ENCODE results near the gene EDAR. TPM values are rescaled to one million over a fixed set of nuclear protein-coding genes. Genes with fewer than 3 reads are reported as not detected.

Gene EDAR
- total and polyA plus RNA-seq, 3 experiments from 2014 or later = 0.07 to 0.64 (median 0.16) TPM

- Histone ChIP-seq H3K36me3 (ENCODE audit: insufficient read depth, low read length) (no peaks in the 10 kb centered on the region), H3K27me3 (ENCODE audit: insufficient read depth, low read length, poor library complexity, severe bottlenecking) (no peaks in the 10 kb centered on the region), H3K9me3 (ENCODE audit: low read length) (no peaks in the 10 kb centered on the region), H3K4me3 (ENCODE audit: low read length) (no peak overlapping the region), H3K4me1 (ENCODE audit: insufficient read depth, low read length) (peaks cover 71% of the 10 kb centered on the region), H3K27ac (ENCODE audit: low read depth, low read length) (no peak overlapping the region)
- Mint-ChIP-seq H3K9me3 (no peaks in the 10 kb centered on the region), H3K36me3 (no peaks in the 10 kb centered on the region), H3K27me3 (peaks cover 2 to 3% of the 10 kb centered on the region in 2 donors), H3K4me1 (peaks cover 42 to 51% (median 48%) of the 10 kb centered on the region in 3 donors), H3K27ac (no peak overlapping the region), H3K4me3 (no peak overlapping the region)
- DNase-seq = no peak
- ChIA-PET CTCF (no interaction called here), POLR2A (no interaction called here)
These were observed 27.2 kb downstream of the EDAR start for GRCh38 chr2:108961796-108962195.

GRCh38 chr2:108960006-108960405 is 29.0 kb downstream of the EDAR start:
- H3K9me3 ChIP-seq (ENCODE audit: low read length) = no peaks in the 10 kb centered on the region
- peak overlapping the region in 1 of 7 donors; percentile 5 for H3K4me3 Mint-ChIP-seq
- POLR2A ChIA-PET = no interaction called here
- H3K27me3 ChIP-seq (ENCODE audit: insufficient read depth, low read length, poor library complexity, severe bottlenecking) = no peaks in the 10 kb centered on the region
- no peaks in the 10 kb centered on the region for H3K36me3 Mint-ChIP-seq
- peaks cover 27 to 33% (median 31%) of the 10 kb centered on the region in 3 donors for H3K4me1 Mint-ChIP-seq
- no peaks in the 10 kb centered on the region for H3K36me3 ChIP-seq (ENCODE audit: insufficient read depth, low read length)
- H3K27ac ChIP-seq (ENCODE audit: low read depth, low read length) = no peak overlapping the region
- H3K4me1 ChIP-seq (ENCODE audit: insufficient read depth, low read length) = peaks cover 55% of the 10 kb centered on the region
- CTCF ChIA-PET = interaction anchor here (0.5 to 1.5 kb wide), 2 partner anchors 31 to 319 kb away, joined by 4 read pairs; no protein-coding TSS in a partner anchor
- DNase-seq = no peak
- H3K4me3 ChIP-seq (ENCODE audit: low read length) = no peak overlapping the region
- no peak overlapping the region for H3K27ac Mint-ChIP-seq
- peaks cover 0 to 3% of the 10 kb centered on the region in 2 donors for H3K27me3 Mint-ChIP-seq
- no peaks in the 10 kb centered on the region for H3K9me3 Mint-ChIP-seq

- peaks cover 0 to 3% of the 10 kb centered on the region in 2 donors for H3K27me3 Mint-ChIP-seq
- peaks cover 0 to 1% (median 0%) of the 10 kb centered on the region in 5 donors for H3K9me3 Mint-ChIP-seq
- no peaks in the 10 kb centered on the region for H3K36me3 Mint-ChIP-seq
- H3K4me1 ChIP-seq (ENCODE audit: insufficient read depth, low read length) = peaks cover 49% of the 10 kb centered on the region
- H3K27me3 ChIP-seq (ENCODE audit: insufficient read depth, low read length, poor library complexity, severe bottlenecking) = no peaks in the 10 kb centered on the region
- ChIA-PET CTCF (interaction anchor here (0.5 to 1.5 kb wide), 2 partner anchors 31 to 320 kb away, joined by 4 read pairs; no protein-coding TSS in a partner anchor), POLR2A (no interaction called here)
- H3K4me1 Mint-ChIP-seq = peaks cover 21 to 27% (median 25%) of the 10 kb centered on the region in 3 donors
- no peak overlapping the region for H3K4me3 Mint-ChIP-seq
- H3K36me3 ChIP-seq (ENCODE audit: insufficient read depth, low read length) = no peaks in the 10 kb centered on the region
- H3K27ac ChIP-seq (ENCODE audit: low read depth, low read length) = no peak overlapping the region
- H3K27ac Mint-ChIP-seq = no peak overlapping the region
- no peaks in the 10 kb centered on the region for H3K9me3 ChIP-seq (ENCODE audit: low read length)
- no peak for DNase-seq
- no peak overlapping the region for H3K4me3 ChIP-seq (ENCODE audit: low read length)
These were observed 29.6 kb downstream of the EDAR start for GRCh38 chr2:108959401-108959800.

- Mint-ChIP-seq H3K27ac (peak overlapping the region in 1 of 8 donors; percentile 8), H3K4me1 (peaks cover 17 to 22% (median 21%) of the 10 kb centered on the region in 3 donors)
- H3K4me3 ChIP-seq (ENCODE audit: low read length) = no peak overlapping the region
These were observed 30.2 kb downstream of the EDAR start for GRCh38 chr2:108958632-108959341.

GRCh38 chr2:108958002-108958401 is 31.0 kb downstream of the EDAR start:
- peaks cover 3% of the 10 kb centered on the region in 2 donors for H3K27me3 Mint-ChIP-seq
- CTCF ChIA-PET = interaction anchor here (0.8 kb wide), 1 partner anchor 171 kb away, joined by 3 read pairs; the partner anchor contains the start of gene SH3RF3
- Histone ChIP-seq H3K27ac (ENCODE audit: low read depth, low read length) (no peak overlapping the region), H3K4me3 (ENCODE audit: low read length) (no peak overlapping the region), H3K27me3 (ENCODE audit: insufficient read depth, low read length, poor library complexity, severe bottlenecking) (no peaks in the 10 kb centered on the region), H3K4me1 (ENCODE audit: insufficient read depth, low read length) (peaks cover 37% of the 10 kb centered on the region), H3K9me3 (ENCODE audit: low read length) (no peaks in the 10 kb centered on the region), H3K36me3 (ENCODE audit: insufficient read depth, low read length) (no peaks in the 10 kb centered on the region)
- H3K9me3 Mint-ChIP-seq = peaks cover 4 to 9% (median 7%) of the 10 kb centered on the region in 5 donors
- no peak overlapping the region for H3K27ac Mint-ChIP-seq
- peaks cover 0 to 5% (median 0%) of the 10 kb centered on the region in 3 donors for H3K36me3 Mint-ChIP-seq
- peak overlapping the region in 1 of 7 donors; percentile 34 for H3K4me3 Mint-ChIP-seq
- H3K4me1 Mint-ChIP-seq = peaks cover 13 to 15% (median 15%) of the 10 kb centered on the region in 3 donors
- POLR2A ChIA-PET = no interaction called here
- DNase-seq = peak in 1 of 5 donors; percentile 65

More at GRCh38 chr2:108958632-108959341, 30.2 kb downstream of the EDAR start:
- Histone ChIP-seq H3K27me3 (ENCODE audit: insufficient read depth, low read length, poor library complexity, severe bottlenecking) (no peaks in the 10 kb centered on the region), H3K36me3 (ENCODE audit: insufficient read depth, low read length) (no peaks in the 10 kb centered on the region), H3K27ac (ENCODE audit: low read depth, low read length) (no peak overlapping the region), H3K9me3 (ENCODE audit: low read length) (no peaks in the 10 kb centered on the region), H3K4me1 (ENCODE audit: insufficient read depth, low read length) (peaks cover 43% of the 10 kb centered on the region)
- peaks cover 0 to 3% (median 2%) of the 10 kb centered on the region in 5 donors for H3K9me3 Mint-ChIP-seq
- no peak overlapping the region for H3K4me3 Mint-ChIP-seq
- DNase-seq = no peak
- POLR2A ChIA-PET = no interaction called here
- no peaks in the 10 kb centered on the region for H3K36me3 Mint-ChIP-seq
- CTCF ChIA-PET = interaction anchor here (1.5 kb wide), 1 partner anchor 30 kb away, joined by 4 read pairs; no protein-coding TSS in a partner anchor
- peaks cover 0 to 3% of the 10 kb centered on the region in 2 donors for H3K27me3 Mint-ChIP-seq

- peaks cover 3 to 5% of the 10 kb centered on the region in 2 donors for H3K27me3 Mint-ChIP-seq
- H3K27ac ChIP-seq (ENCODE audit: low read depth, low read length) = no peak overlapping the region
- POLR2A ChIA-PET = no interaction called here
These were observed 32.6 kb downstream of the EDAR start for GRCh38 chr2:108956375-108956774.

GRCh38 chr2:108950369-108951135 is 38.5 kb downstream of the EDAR start:
- no peak overlapping the region for H3K4me3 Mint-ChIP-seq
- H3K27ac Mint-ChIP-seq = no peak overlapping the region
- no peak for DNase-seq
- H3K27ac ChIP-seq (ENCODE audit: low read depth, low read length) = no peak overlapping the region
- H3K9me3 Mint-ChIP-seq = peaks cover 29 to 54% (median 51%) of the 10 kb centered on the region in 5 donors
- no peaks in the 10 kb centered on the region for H3K27me3 ChIP-seq (ENCODE audit: insufficient read depth, low read length, poor library complexity, severe bottlenecking)
- H3K4me1 ChIP-seq (ENCODE audit: insufficient read depth, low read length) = no peaks in the 10 kb centered on the region
- H3K36me3 ChIP-seq (ENCODE audit: insufficient read depth, low read length) = no peaks in the 10 kb centered on the region
- CTCF ChIA-PET = interaction anchor here (1.2 to 1.4 kb wide), 2 partner anchors 11 to 285 kb away, joined by 3 read pairs; no protein-coding TSS in a partner anchor
- POLR2A ChIA-PET = no interaction called here
- no peaks in the 10 kb centered on the region for H3K4me1 Mint-ChIP-seq
- peaks cover 0 to 5% of the 10 kb centered on the region in 2 donors for H3K27me3 Mint-ChIP-seq
- no peaks in the 10 kb centered on the region for H3K9me3 ChIP-seq (ENCODE audit: low read length)
- H3K4me3 ChIP-seq (ENCODE audit: low read length) = no peak overlapping the region
- H3K36me3 Mint-ChIP-seq = peaks cover 3 to 47% (median 3%) of the 10 kb centered on the region in 3 donors

More at GRCh38 chr2:108956375-108956774, 32.6 kb downstream of the EDAR start:
- Histone ChIP-seq H3K4me3 (ENCODE audit: low read length) (no peak overlapping the region), H3K4me1 (ENCODE audit: insufficient read depth, low read length) (peaks cover 32% of the 10 kb centered on the region), H3K36me3 (ENCODE audit: insufficient read depth, low read length) (no peaks in the 10 kb centered on the region), H3K27me3 (ENCODE audit: insufficient read depth, low read length, poor library complexity, severe bottlenecking) (no peaks in the 10 kb centered on the region), H3K9me3 (ENCODE audit: low read length) (no peaks in the 10 kb centered on the region)
- CTCF ChIA-PET = no interaction called here
- Mint-ChIP-seq H3K36me3 (peaks cover 0 to 21% (median 1%) of the 10 kb centered on the region in 3 donors), H3K27ac (no peak overlapping the region), H3K9me3 (peaks cover 17 to 25% (median 22%) of the 10 kb centered on the region in 5 donors), H3K4me1 (peaks cover 13 to 15% (median 15%) of the 10 kb centered on the region in 3 donors), H3K4me3 (no peak overlapping the region)
- DNase-seq = no peak
